SJCRH30 (cell line): ENCODE data around the gene HOXD8. TPM values are rescaled to one million over a fixed set of nuclear protein-coding genes. Genes with fewer than 3 reads are reported as not detected.

Experiments
- DNase-seq, 2 experiments: peaks; one replicate each; pipeline ENCODE4 v3.0.0-alpha.2; 2015 to 2020
- H3K27ac ChIP-seq: fragments of 250-450 bp; sonication (Bioruptor Pico); 2 replicates; pipeline ENCODE4 v1.5.1; 2020; ENCODE audit warnings: mild to moderate bottlenecking, moderate library complexity
- H3K27me3 ChIP-seq: fragments of 250-450 bp; sonication (Bioruptor Pico); 2 replicates; pipeline ENCODE4 v1.5.1; 2020; ENCODE audit warnings: mild to moderate bottlenecking, moderate library complexity
- H3K36me3 ChIP-seq: fragments of 250-450 bp; sonication (Bioruptor Pico); 2 replicates; pipeline ENCODE4 v1.5.1; 2020; ENCODE audit warnings: mild to moderate bottlenecking, moderate library complexity
- H3K4me1 ChIP-seq: fragments of 250-450 bp; sonication (Bioruptor Pico); 2 replicates; pipeline ENCODE4 v1.5.1; 2020; ENCODE audit warnings: mild to moderate bottlenecking, moderate library complexity
- H3K4me3 ChIP-seq: fragments of 250-450 bp; sonication (Bioruptor Pico); 2 replicates; pipeline ENCODE4 v1.5.1; 2020; ENCODE audit warnings: mild to moderate bottlenecking, moderate library complexity
- H3K9me3 ChIP-seq: fragments of 250-450 bp; sonication (Bioruptor Pico); replicated peaks from 2 replicates; pipeline ENCODE4 v1.5.1; 2020; ENCODE audit warnings: mild to moderate bottlenecking, moderate library complexity
- total RNA-seq: library from RNA; depleted of rRNA; stranded (reverse); fragments of >200 nt; shearing (Covaris generic); gene quantifications from 2 replicates; pipeline ENCODE4 v1.2.3, GENCODE V29; 2014

Gene HOXD8
- total RNA-seq, 1 experiment from 2014 or later, result 9.9 TPM

- Histone ChIP-seq H3K9me3 (no peaks in the 10 kb centered on the region), H3K4me3 (no peak overlapping the region), H3K27ac (no peak overlapping the region), H3K27me3 (0 out of 2 replicates have a peak, but pooled peaks cover 7% of the 10 kb centered on the region), H3K4me1 (no peaks in the 10 kb centered on the region), H3K36me3 (no peaks in the 10 kb centered on the region)
- no peak for DNase-seq
Observed at GRCh38 chr2:176164201-176164600, 34.7 kb downstream of the HOXD8 start.

GRCh38 chr2:176164611-176165369, 35.3 kb downstream of the HOXD8 start:
- H3K36me3 ChIP-seq, result no peaks in the 10 kb centered on the region
- peak in 1 of 2 experiments; percentile 27 for DNase-seq
- no peaks in the 10 kb centered on the region for H3K4me1 ChIP-seq
- H3K4me3 ChIP-seq, result peak overlapping the region; percentile 26
- no peaks in the 10 kb centered on the region for H3K9me3 ChIP-seq
- 0 out of 2 replicates have a peak, but pooled peaks cover 7% of the 10 kb centered on the region for H3K27me3 ChIP-seq
- H3K27ac ChIP-seq, result no peak overlapping the region

GRCh38 chr2:176165370-176166050, 36.0 kb downstream of the HOXD8 start:
- Histone ChIP-seq H3K4me1 (no peaks in the 10 kb centered on the region), H3K4me3 (peak overlapping the region; percentile 26), H3K36me3 (no peaks in the 10 kb centered on the region), H3K27ac (no peak overlapping the region), H3K27me3 (0 out of 2 replicates have a peak, but pooled peaks cover 7% of the 10 kb centered on the region), H3K9me3 (no peaks in the 10 kb centered on the region)
- no peak for DNase-seq

GRCh38 chr2:176166272-176166671, 36.8 kb downstream of the HOXD8 start:
- Histone ChIP-seq H3K4me3 (no peak overlapping the region), H3K9me3 (no peaks in the 10 kb centered on the region), H3K36me3 (no peaks in the 10 kb centered on the region), H3K27me3 (0 out of 2 replicates have a peak, but pooled peaks cover 7% of the 10 kb centered on the region), H3K27ac (no peak overlapping the region), H3K4me1 (no peaks in the 10 kb centered on the region)
- no peak for DNase-seq

GRCh38 chr2:176167398-176167797, 37.9 kb downstream of the HOXD8 start:
- no peak for DNase-seq
- Histone ChIP-seq H3K27ac (no peak overlapping the region), H3K9me3 (no peaks in the 10 kb centered on the region), H3K4me3 (no peak overlapping the region), H3K4me1 (no peaks in the 10 kb centered on the region), H3K27me3 (0 out of 2 replicates have a peak, but pooled peaks cover 7% of the 10 kb centered on the region), H3K36me3 (no peaks in the 10 kb centered on the region)

- H3K27me3 ChIP-seq, result 0 out of 2 replicates have a peak, but pooled peaks cover 7% of the 10 kb centered on the region
- H3K27ac ChIP-seq, result no peak overlapping the region
- no peaks in the 10 kb centered on the region for H3K4me1 ChIP-seq
- H3K9me3 ChIP-seq, result no peaks in the 10 kb centered on the region
- no peak for DNase-seq
- H3K36me3 ChIP-seq, result no peaks in the 10 kb centered on the region
- no peak overlapping the region for H3K4me3 ChIP-seq
Observed at GRCh38 chr2:176169181-176169580, 39.7 kb downstream of the HOXD8 start.

GRCh38 chr2:176169711-176170110, 40.2 kb downstream of the HOXD8 start:
- DNase-seq, result no peak
- Histone ChIP-seq H3K9me3 (no peaks in the 10 kb centered on the region), H3K4me3 (no peak overlapping the region), H3K4me1 (no peaks in the 10 kb centered on the region), H3K36me3 (no peaks in the 10 kb centered on the region), H3K27me3 (0 out of 2 replicates have a peak, but pooled peaks cover 7% of the 10 kb centered on the region), H3K27ac (no peak overlapping the region)

GRCh38 chr2:176170602-176171305, 41.2 kb downstream of the HOXD8 start:
- Histone ChIP-seq H3K9me3 (no peaks in the 10 kb centered on the region), H3K27me3 (0 out of 2 replicates have a peak, but pooled peaks cover 4% of the 10 kb centered on the region), H3K4me3 (no peak overlapping the region), H3K27ac (no peak overlapping the region), H3K36me3 (no peaks in the 10 kb centered on the region), H3K4me1 (no peaks in the 10 kb centered on the region)
- DNase-seq, result no peak

- no peak overlapping the region for H3K27ac ChIP-seq
- no peaks in the 10 kb centered on the region for H3K4me1 ChIP-seq
- H3K27me3 ChIP-seq, result no peaks in the 10 kb centered on the region
- no peak for DNase-seq
- no peak overlapping the region for H3K4me3 ChIP-seq
- no peaks in the 10 kb centered on the region for H3K36me3 ChIP-seq
- H3K9me3 ChIP-seq, result no peaks in the 10 kb centered on the region
Observed at GRCh38 chr2:176171351-176172006, 42.0 kb downstream of the HOXD8 start.

- Histone ChIP-seq H3K4me3 (no peak overlapping the region), H3K4me1 (no peaks in the 10 kb centered on the region), H3K27ac (no peak overlapping the region), H3K36me3 (no peaks in the 10 kb centered on the region), H3K9me3 (no peaks in the 10 kb centered on the region), H3K27me3 (no peaks in the 10 kb centered on the region)
- no peak for DNase-seq
Observed at GRCh38 chr2:176172007-176172894, 42.7 kb downstream of the HOXD8 start.

- H3K36me3 ChIP-seq, result no peaks in the 10 kb centered on the region
- H3K4me3 ChIP-seq, result no peak overlapping the region
- DNase-seq, result no peak
- no peaks in the 10 kb centered on the region for H3K9me3 ChIP-seq
- no peaks in the 10 kb centered on the region for H3K4me1 ChIP-seq
- H3K27me3 ChIP-seq, result no peaks in the 10 kb centered on the region
- H3K27ac ChIP-seq, result no peak overlapping the region
Observed at GRCh38 chr2:176172895-176173566, 43.5 kb downstream of the HOXD8 start.

- H3K27ac ChIP-seq, result no peak overlapping the region
- H3K4me1 ChIP-seq, result no peaks in the 10 kb centered on the region
- no peaks in the 10 kb centered on the region for H3K9me3 ChIP-seq
- no peak for DNase-seq
- no peaks in the 10 kb centered on the region for H3K36me3 ChIP-seq
- H3K4me3 ChIP-seq, result no peak overlapping the region
- no peaks in the 10 kb centered on the region for H3K27me3 ChIP-seq
Observed at GRCh38 chr2:176173567-176174381, 44.3 kb downstream of the HOXD8 start.

GRCh38 chr2:176174382-176174823, 44.9 kb downstream of the HOXD8 start:
- peak in 1 of 2 experiments; percentile 44 for DNase-seq
- Histone ChIP-seq H3K9me3 (no peaks in the 10 kb centered on the region), H3K4me3 (no peak overlapping the region), H3K27me3 (no peaks in the 10 kb centered on the region), H3K36me3 (no peaks in the 10 kb centered on the region), H3K27ac (no peak overlapping the region), H3K4me1 (no peaks in the 10 kb centered on the region)
